Measurements from ENCODE around the gene MVK.

- TF ChIP-seq CTCF (IDR thresholded peaks at IDR 0.05) (no peak), POLR2AphosphoS5 (IDR thresholded peaks at IDR 0.05) (no peak)
Observed at GRCh38 chr12:109559601-109560000, 14.0 kb upstream of the MVK start.

All from breast epithelium (tissue), 3 donors.